IMR-90 (cell line): ENCODE data around the gene POR. TPM values are rescaled to one million over a fixed set of nuclear protein-coding genes. Genes with fewer than 3 reads are reported as not detected.

Source experiments
- ATAC-seq: fragments of 200-7000 bp; cut with Tn5 transposase; 2 replicates; pipeline ENCODE4 v1.9.1; 2020; ENCODE audit warnings: low read depth, mild to moderate bottlenecking, moderate library complexity
- BruUV-seq: library from RNA; stranded (reverse); fragments of 400-500 nt; replicated peaks from 2 replicates; lab custom pipeline; 2021; lab: Mats Ljungman, UMichigan
- CTCF ChIA-PET: fragments of 300-600 bp; formaldehyde crosslinking; extraction: SDS; loops from one replicate; lab custom pipeline; 2021; ENCODE audit warnings: antibody characterized with exemption; lab: Yijun Ruan, JAX
- POLR2A ChIA-PET: fragments of 300-600 bp; sonication (Branson Sonifier 250); formaldehyde crosslinking; loops from one replicate; lab custom pipeline; 2022; ENCODE audit warnings: antibody characterized with exemption; ENCODE audit not compliant: unreplicated experiment; lab: Charles Lee
- DNase-seq: peaks from one replicate; pipeline ENCODE4 v3.0.0; 2013
- H2AFZ ChIP-seq: replicated peaks from 2 replicates; pipeline ENCODE3; 2013; ENCODE audit warnings: low read length, mild to moderate bottlenecking; ENCODE audit not compliant: poor library complexity
- H2AK5ac ChIP-seq: 2 replicates; pipeline ENCODE4 v1.6.1; 2013; ENCODE audit warnings: low read depth, low read length, inconsistent platforms
- H2AK9ac ChIP-seq: replicated peaks from 2 replicates; pipeline ENCODE3; 2013; ENCODE audit warnings: mild to moderate bottlenecking, low read depth, low read length, moderate library complexity; ENCODE audit not compliant: poor library complexity
- H2BK120ac ChIP-seq: 2 replicates; pipeline ENCODE4 v1.6.1; 2013; ENCODE audit warnings: low read depth, low read length, inconsistent platforms
- H2BK15ac ChIP-seq: 3 replicates; pipeline ENCODE4 v1.6.1; 2013; ENCODE audit warnings: low read depth, low read length, inconsistent platforms
- H2BK20ac ChIP-seq: 2 replicates; pipeline ENCODE4 v1.6.1; 2013; ENCODE audit warnings: low read depth, mild to moderate bottlenecking, inconsistent platforms, low read length, moderate library complexity
- H2BK5ac ChIP-seq: 2 replicates; pipeline ENCODE4 v1.6.1; 2013; ENCODE audit warnings: mild to moderate bottlenecking, low read depth, low read length, inconsistent platforms; ENCODE audit not compliant: poor library complexity, severe bottlenecking
- H3K14ac ChIP-seq: replicated peaks from 2 replicates; pipeline ENCODE4 v1.6.1; 2013; ENCODE audit warnings: low read depth, low read length, inconsistent platforms
- H3K18ac ChIP-seq: 2 replicates; pipeline ENCODE4 v1.6.1; 2013; ENCODE audit warnings: low read depth, low read length, control low read depth
- H3K23ac ChIP-seq: 2 replicates; pipeline ENCODE4 v1.6.1; 2013; ENCODE audit warnings: low read depth, low read length, inconsistent platforms
- H3K27ac ChIP-seq: 2 replicates; pipeline ENCODE4 v1.5.1; 2013; ENCODE audit warnings: mild to moderate bottlenecking, control low read depth, low read length; ENCODE audit not compliant: insufficient read depth
- H3K27me3 ChIP-seq: 2 replicates; pipeline ENCODE4 v1.6.1; 2013; ENCODE audit warnings: low read length; ENCODE audit not compliant: control insufficient read depth, insufficient read depth
- H3K36me3 ChIP-seq: 2 replicates; pipeline ENCODE4 v1.6.1; 2013; ENCODE audit warnings: low read length, mixed read lengths; ENCODE audit not compliant: control insufficient read depth, insufficient read depth
- H3K4ac ChIP-seq: 2 replicates; pipeline ENCODE4 v1.6.1; 2013; ENCODE audit warnings: low read depth, low read length, inconsistent platforms
- H3K4me1 ChIP-seq: 2 replicates; pipeline ENCODE4 v1.6.1; 2013; ENCODE audit warnings: low read length, mixed read lengths; ENCODE audit not compliant: control insufficient read depth, insufficient read depth
- H3K4me2 ChIP-seq: 2 replicates; pipeline ENCODE4 v1.6.1; 2013; ENCODE audit warnings: low read depth, mild to moderate bottlenecking, control low read depth, low read length, moderate library complexity
- H3K4me3 ChIP-seq: 2 replicates; pipeline ENCODE4 v1.5.1; 2013; ENCODE audit warnings: low read depth, mild to moderate bottlenecking, control low read depth, low read length, moderate library complexity; ENCODE audit not compliant: insufficient read depth
- H3K56ac ChIP-seq: 2 replicates; pipeline ENCODE4 v1.6.1; 2013; ENCODE audit warnings: low read length, inconsistent platforms; ENCODE audit not compliant: insufficient read depth; ENCODE audit errors: extremely low read depth
- H3K79me1 ChIP-seq, 2 experiments: 2 replicates each; pipeline ENCODE4 v1.6.1; 2013; ENCODE audit warnings: low read length in 2 of 2, inconsistent platforms in 1 of 2, low read depth in 1 of 2
- H3K9ac ChIP-seq: 2 replicates; pipeline ENCODE4 v1.6.1; 2013; ENCODE audit warnings: low read depth, low read length, control low read depth
- H3K9me1 ChIP-seq: 2 replicates; pipeline ENCODE4 v1.6.1; 2013; ENCODE audit warnings: low read length, inconsistent platforms; ENCODE audit not compliant: insufficient read depth
- H3K9me3 ChIP-seq: 2 replicates; pipeline ENCODE4 v1.6.1; 2013; ENCODE audit warnings: low read length; ENCODE audit not compliant: control insufficient read depth, insufficient read depth
- H4K20me1 ChIP-seq: 2 replicates; pipeline ENCODE4 v1.6.1; 2013; ENCODE audit warnings: low read length, inconsistent platforms; ENCODE audit not compliant: insufficient read depth
- H4K5ac ChIP-seq: 2 replicates; pipeline ENCODE4 v1.6.1; 2013; ENCODE audit warnings: mild to moderate bottlenecking, low read depth, low read length, control low read depth
- H4K8ac ChIP-seq, 2 experiments: 2 replicates each; pipeline ENCODE4 v1.6.1; 2013; ENCODE audit warnings: low read depth in 2 of 2, low read length in 2 of 2, control low read depth in 1 of 2, inconsistent platforms in 1 of 2
- H4K91ac ChIP-seq: 2 replicates; pipeline ENCODE4 v1.6.1; 2013; ENCODE audit warnings: low read depth, low read length, inconsistent platforms; ENCODE audit not compliant: insufficient read depth
- BHLHE40 ChIP-seq: fragments of 150-350 bp; IDR thresholded peaks from 2 replicates; pipeline ENCODE4 v1.6.1; 2016; ENCODE audit warnings: mild to moderate bottlenecking, low read depth, low read length
- CHD1 ChIP-seq: IDR thresholded peaks from 2 replicates; pipeline ENCODE4 v1.6.1; 2012; ENCODE audit warnings: low read depth, low read length, improper control_type of control experiment
- MXI1 ChIP-seq: IDR thresholded peaks from 2 replicates; pipeline ENCODE4 v1.6.1; 2012; ENCODE audit warnings: low read depth, mild to moderate bottlenecking, low read length, moderate library complexity, borderline replicate concordance
- POLR2A ChIP-seq: IDR thresholded peaks from 2 replicates; pipeline ENCODE4 v1.6.1; 2012; ENCODE audit warnings: mild to moderate bottlenecking, low read depth, low read length
- SMC3 ChIP-seq: fragments of 150-350 bp; IDR thresholded peaks from 2 replicates; pipeline ENCODE4 v1.6.1; 2016; ENCODE audit warnings: low read depth, mild to moderate bottlenecking, antibody characterized with exemption, low read length, moderate library complexity
- WGBS, 2 experiments: methylation state at CpG; one replicate each; pipeline versions ENCODE4 v1.1.5 to v1.1.7; 2013; ENCODE audit warnings: missing lambda C conversion rate in 2 of 2; ENCODE audit not compliant: insufficient read length in 1 of 2; ENCODE audit errors: extremely low coverage in 2 of 2; 5-methylcytosine and 5-hydroxymethylcytosine counted together
- dilution Hi-C: fragments of 300-500 bp; cut with HindIII; formaldehyde crosslinking; loops from one replicate; pipeline ENCODE4 v1.14.3; 2018; ENCODE audit warnings: low sequenced_read_pairs; ENCODE audit not compliant: unreplicated experiment
- in situ Hi-C: fragments of 300-500 bp; cut with MboI; formaldehyde crosslinking; loops from 3 replicates; pipeline ENCODE4 v1.14.3; 2019; ENCODE audit warnings: low sequenced_read_pairs, inconsistent platforms, mixed read lengths
- intact Hi-C: fragments of 100-400 bp; cut with micrococcal nuclease; formaldehyde crosslinking; loops from 2 replicates; pipeline ENCODE4 v1.10.0; 2022
- polyA plus RNA-seq, 3 experiments: library from polyadenylated mRNA; depleted of rRNA; stranded (reverse); fragments of >200 nt; gene quantifications; 2 replicates each; pipeline ENCODE4 v1.2.3, GENCODE V29; 2012; ENCODE audit warnings: low replicate concordance in 1 of 3
- total RNA-seq: library from RNA; depleted of rRNA; stranded (reverse); fragments of >200 nt; gene quantifications from 2 replicates; pipeline ENCODE4 v1.2.3, GENCODE V29; 2012
- TF ChIP-seq, protein P1 (sequence below): fragments of 150-350 bp; IDR thresholded peaks from 2 replicates; pipeline ENCODE4 v1.6.1; 2016; ENCODE audit warnings: low read depth, mild to moderate bottlenecking, low read length, moderate library complexity, borderline replicate concordance
- TF ChIP-seq, protein P2 (sequence below): conservative IDR thresholded peaks from 2 replicates; pipeline ENCODE4 v1.5.1; 2012; ENCODE audit warnings: mild to moderate bottlenecking, low read depth, low read length, improper control_type of control experiment
- TF ChIP-seq, protein P3 (sequence below): fragments of 150-350 bp; IDR thresholded peaks from 2 replicates; pipeline ENCODE4 v1.6.1; 2017; ENCODE audit warnings: mild to moderate bottlenecking, antibody characterized with exemption, low read length, low read depth

POR gene
- total and polyA plus RNA-seq, 2 of the 4 experiments (the other 2 are of a cell fraction), result 25.5 to 42.2 TPM

DNA sequence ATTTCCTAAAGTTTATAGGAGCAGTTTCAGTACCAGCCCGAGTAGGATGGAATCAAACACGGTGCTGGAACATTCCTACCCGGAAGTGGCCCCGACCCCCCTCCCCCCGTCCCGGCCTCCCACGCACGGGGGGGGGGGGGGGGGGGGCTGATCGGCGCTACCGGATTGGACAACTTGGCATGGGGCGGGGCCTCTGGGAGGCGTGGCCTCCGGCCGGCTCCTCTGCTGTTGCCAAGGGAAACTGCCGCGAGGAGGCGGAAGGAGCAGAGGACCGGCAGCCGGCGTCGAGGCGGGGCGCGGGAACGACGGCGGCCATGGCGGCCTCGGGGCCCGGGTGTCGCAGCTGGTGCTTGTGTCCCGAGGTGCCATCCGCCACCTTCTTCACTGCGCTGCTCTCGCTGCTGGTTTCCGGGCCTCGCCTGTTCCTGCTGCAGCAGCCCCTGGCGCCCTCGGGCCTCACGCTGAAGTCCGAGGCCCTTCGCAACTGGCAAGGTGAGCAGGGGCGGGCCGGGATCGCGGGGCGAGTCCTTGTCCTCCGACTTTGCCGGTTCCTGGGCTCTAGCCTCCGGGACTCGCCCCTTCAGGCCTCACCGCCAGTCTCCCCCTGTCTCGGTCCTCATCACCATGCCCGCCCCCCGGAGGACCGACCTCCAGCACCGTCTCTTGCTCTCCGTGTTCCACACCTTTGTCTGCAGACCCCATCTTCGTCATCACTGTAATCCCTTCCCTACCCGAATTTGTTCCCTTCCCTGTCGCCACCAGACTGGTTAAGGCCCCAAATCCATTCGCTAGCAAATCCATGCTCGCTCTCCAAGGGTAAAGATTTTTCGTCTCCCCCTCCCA is 36.0 kb upstream of the POR start, which contains the start of gene RHBDD2:
TSS of gene RHBDD2 (plus strand) at position 266 of the 843 bp plus-strand sequence. CDS start at position 315, 49 bp downstream.
- H3K14ac ChIP-seq, result peak within 1 kb of the TSS; percentile 96
- intact Hi-C loops (no loop called here), in situ Hi-C loops (no loop called here), dilution Hi-C loops (no loop called here)
- TF ChIP-seq BHLHE40, result no peak
- no peak for TF ChIP-seq CHD1
- TF ChIP-seq, protein P1, sequence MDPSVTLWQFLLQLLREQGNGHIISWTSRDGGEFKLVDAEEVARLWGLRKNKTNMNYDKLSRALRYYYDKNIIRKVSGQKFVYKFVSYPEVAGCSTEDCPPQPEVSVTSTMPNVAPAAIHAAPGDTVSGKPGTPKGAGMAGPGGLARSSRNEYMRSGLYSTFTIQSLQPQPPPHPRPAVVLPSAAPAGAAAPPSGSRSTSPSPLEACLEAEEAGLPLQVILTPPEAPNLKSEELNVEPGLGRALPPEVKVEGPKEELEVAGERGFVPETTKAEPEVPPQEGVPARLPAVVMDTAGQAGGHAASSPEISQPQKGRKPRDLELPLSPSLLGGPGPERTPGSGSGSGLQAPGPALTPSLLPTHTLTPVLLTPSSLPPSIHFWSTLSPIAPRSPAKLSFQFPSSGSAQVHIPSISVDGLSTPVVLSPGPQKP, result no peak
- peak; percentile 83; the same call in 1 of the 2 replicates for TF ChIP-seq MXI1
- TF ChIP-seq, protein P2, sequence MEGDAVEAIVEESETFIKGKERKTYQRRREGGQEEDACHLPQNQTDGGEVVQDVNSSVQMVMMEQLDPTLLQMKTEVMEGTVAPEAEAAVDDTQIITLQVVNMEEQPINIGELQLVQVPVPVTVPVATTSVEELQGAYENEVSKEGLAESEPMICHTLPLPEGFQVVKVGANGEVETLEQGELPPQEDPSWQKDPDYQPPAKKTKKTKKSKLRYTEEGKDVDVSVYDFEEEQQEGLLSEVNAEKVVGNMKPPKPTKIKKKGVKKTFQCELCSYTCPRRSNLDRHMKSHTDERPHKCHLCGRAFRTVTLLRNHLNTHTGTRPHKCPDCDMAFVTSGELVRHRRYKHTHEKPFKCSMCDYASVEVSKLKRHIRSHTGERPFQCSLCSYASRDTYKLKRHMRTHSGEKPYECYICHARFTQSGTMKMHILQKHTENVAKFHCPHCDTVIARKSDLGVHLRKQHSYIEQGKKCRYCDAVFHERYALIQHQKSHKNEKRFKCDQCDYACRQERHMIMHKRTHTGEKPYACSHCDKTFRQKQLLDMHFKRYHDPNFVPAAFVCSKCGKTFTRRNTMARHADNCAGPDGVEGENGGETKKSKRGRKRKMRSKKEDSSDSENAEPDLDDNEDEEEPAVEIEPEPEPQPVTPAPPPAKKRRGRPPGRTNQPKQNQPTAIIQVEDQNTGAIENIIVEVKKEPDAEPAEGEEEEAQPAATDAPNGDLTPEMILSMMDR, result 0 out of 2 replicates have a peak, but pooled peaks have one; percentile 24
- TF ChIP-seq POLR2A, result peak; percentile 84
- peak; percentile 25; the same call in 1 of the 2 replicates for TF ChIP-seq SMC3
- TF ChIP-seq, protein P3, sequence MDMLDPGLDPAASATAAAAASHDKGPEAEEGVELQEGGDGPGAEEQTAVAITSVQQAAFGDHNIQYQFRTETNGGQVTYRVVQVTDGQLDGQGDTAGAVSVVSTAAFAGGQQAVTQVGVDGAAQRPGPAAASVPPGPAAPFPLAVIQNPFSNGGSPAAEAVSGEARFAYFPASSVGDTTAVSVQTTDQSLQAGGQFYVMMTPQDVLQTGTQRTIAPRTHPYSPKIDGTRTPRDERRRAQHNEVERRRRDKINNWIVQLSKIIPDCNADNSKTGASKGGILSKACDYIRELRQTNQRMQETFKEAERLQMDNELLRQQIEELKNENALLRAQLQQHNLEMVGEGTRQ, result 0 out of 2 replicates have a peak, but pooled peaks have one; percentile 22
- H4K5ac ChIP-seq, result peak within 1 kb of the TSS; percentile 92
- peak within 1 kb of the TSS; percentile 84 for H3K18ac ChIP-seq
- H2BK20ac ChIP-seq, result peak within 1 kb of the TSS; percentile 67
- ATAC-seq (peak; percentile 99), DNase-seq (peak; percentile 90)
- H2BK120ac ChIP-seq, result peak within 1 kb of the TSS; percentile 75
- H4K91ac ChIP-seq, result peak within 1 kb of the TSS; percentile 94
- peak within 1 kb of the TSS; percentile 99 for H2AFZ ChIP-seq
- peaks cover 15% of the 10 kb centered on the region for H3K9me1 ChIP-seq
- peaks cover 20% of the 10 kb centered on the region for H3K36me3 ChIP-seq
- no peaks in the 10 kb centered on the region for H3K27me3 ChIP-seq
- BruUV-seq, result no TSS peak
- CTCF ChIA-PET, result no interaction called here
- H3K23ac ChIP-seq, result peak within 1 kb of the TSS; percentile 99
- H4K8ac ChIP-seq, result peak within 1 kb of the TSS; percentile 94 to 100
- peak within 1 kb of the TSS; percentile 84 for H3K9ac ChIP-seq
- no peaks in the 10 kb centered on the region for H3K9me3 ChIP-seq
- peak within 1 kb of the TSS; percentile 86 for H3K27ac ChIP-seq
- peak within 1 kb of the TSS; percentile 90 for H2AK9ac ChIP-seq
- peaks cover 7% of the 10 kb centered on the region; the same call in 1 of the 2 replicates for H4K20me1 ChIP-seq
- peak within 1 kb of the TSS; percentile 98 for H2AK5ac ChIP-seq
- H3K4ac ChIP-seq, result peak within 1 kb of the TSS; percentile 97
- peaks cover 24 to 41% of the 10 kb centered on the region in 2 experiments for H3K79me1 ChIP-seq
- POLR2A ChIA-PET, result no interaction called here
- WGBS, 2 experiments, result 1% methylated on average over 50 of the region's 65 CpGs; no CpG with 5 or more reads in 1 of the 2 experiments
- H2BK15ac ChIP-seq, result peak within 1 kb of the TSS; percentile 95; the same call in 2 of the 3 replicates
- H3K4me1 ChIP-seq, result peaks cover 6% of the 10 kb centered on the region
- H2BK5ac ChIP-seq, result peak within 1 kb of the TSS; percentile 90
- peak within 1 kb of the TSS; percentile 99 for H3K4me2 ChIP-seq
- H3K4me3 ChIP-seq, result peak within 1 kb of the TSS; percentile 91
- peak within 1 kb of the TSS; percentile 89 for H3K56ac ChIP-seq
